Astrocyte (in vitro differentiated cells and primary cell): ENCODE data around the gene RAD17. TPM values are rescaled to one million over a fixed set of nuclear protein-coding genes. Genes with fewer than 3 reads are reported as not detected.
"Not testable (repeated sequence)": the region's sequence is repeated elsewhere in the genome, so short reads cannot be mapped to it uniquely, and the experiment has no call there.

ENCODE experiments used
- DNase-seq: peaks from one replicate; pipeline ENCODE4 v3.0.0-alpha.2; 2010; ENCODE audit warnings: low read depth
- FAIRE-seq: peaks from 2 replicates; lab custom pipeline; 2011; peaks lifted over from hg19 to GRCh38; lab: Jason Lieb, UNC
- H2AFZ ChIP-seq: 2 replicates; pipeline ENCODE4 v1.6.0; 2012; ENCODE audit warnings: low read depth, low read length, inconsistent platforms
- H3K27ac ChIP-seq: 2 replicates; pipeline ENCODE4 v1.5.1; 2011; ENCODE audit warnings: low read depth, low read length, inconsistent platforms
- H3K27me3 ChIP-seq: 2 replicates; pipeline ENCODE4 v1.6.0; 2011; ENCODE audit warnings: low read length, inconsistent platforms; ENCODE audit not compliant: insufficient read depth
- H3K36me3 ChIP-seq: 2 replicates; pipeline ENCODE4 v1.5.1; 2011; ENCODE audit warnings: low read length, inconsistent platforms; ENCODE audit not compliant: insufficient read depth
- H3K4me1 ChIP-seq: 2 replicates; pipeline ENCODE4 v1.5.1; 2011; ENCODE audit warnings: low read length, inconsistent platforms; ENCODE audit not compliant: insufficient read depth
- H3K4me2 ChIP-seq: 2 replicates; pipeline ENCODE4 v1.6.0; 2012; ENCODE audit warnings: low read length, inconsistent platforms
- H3K4me3 ChIP-seq: 2 replicates; pipeline ENCODE4 v1.5.1; 2011; ENCODE audit warnings: low read depth, mild to moderate bottlenecking, low read length, inconsistent platforms; ENCODE audit not compliant: insufficient read depth
- H3K79me2 ChIP-seq: 2 replicates; pipeline ENCODE4 v1.6.0; 2012; ENCODE audit warnings: mild to moderate bottlenecking, low read length, inconsistent platforms; ENCODE audit not compliant: insufficient read depth
- H3K9ac ChIP-seq: 2 replicates; pipeline ENCODE4 v1.6.0; 2012; ENCODE audit warnings: mild to moderate bottlenecking, low read length, inconsistent platforms
- H3K9me3 ChIP-seq: 2 replicates; pipeline ENCODE4 v1.5.1; 2012; ENCODE audit warnings: low read depth, mild to moderate bottlenecking, low read length, inconsistent platforms; ENCODE audit not compliant: insufficient read depth
- H4K20me1 ChIP-seq: 2 replicates; pipeline ENCODE4 v1.6.0; 2012; ENCODE audit warnings: low read length, inconsistent platforms; ENCODE audit not compliant: insufficient read depth
- H3K27ac Mint-ChIP-seq: one replicate; pipeline ENCODE4 v1.8.0; 2021; ENCODE audit warnings: mild to moderate bottlenecking, mixed read lengths; ENCODE audit not compliant: unreplicated experiment
- H3K27me3 Mint-ChIP-seq: one replicate; pipeline ENCODE4 v1.8.0; 2021; ENCODE audit warnings: low read depth, mixed read lengths; ENCODE audit not compliant: unreplicated experiment
- H3K36me3 Mint-ChIP-seq: one replicate; pipeline ENCODE4 v1.8.0; 2021; ENCODE audit warnings: low read depth, mixed read lengths; ENCODE audit not compliant: unreplicated experiment
- H3K4me1 Mint-ChIP-seq: one replicate; pipeline ENCODE4 v1.8.0; 2021; ENCODE audit warnings: low read depth, mixed read lengths; ENCODE audit not compliant: unreplicated experiment
- H3K4me3 Mint-ChIP-seq: one replicate; pipeline ENCODE4 v1.8.0; 2021; ENCODE audit warnings: mild to moderate bottlenecking, moderate library complexity, mixed read lengths; ENCODE audit not compliant: unreplicated experiment
- H3K9me3 Mint-ChIP-seq: one replicate; pipeline ENCODE4 v1.8.0; 2021; ENCODE audit warnings: mild to moderate bottlenecking, mixed read lengths; ENCODE audit not compliant: unreplicated experiment
- CTCF ChIP-seq: IDR thresholded peaks from 2 replicates; pipeline ENCODE4 v1.5.1; 2011; ENCODE audit warnings: low read depth, mild to moderate bottlenecking, inconsistent platforms, low read length, moderate library complexity; ENCODE audit not compliant: insufficient read depth
- EZH2 ChIP-seq: IDR thresholded peaks from 2 replicates; pipeline ENCODE4 v1.6.1; 2012; ENCODE audit warnings: mild to moderate bottlenecking, low read length, inconsistent platforms; ENCODE audit not compliant: insufficient read depth
- total RNA-seq: library from RNA; stranded (reverse); gene quantifications from 2 replicates; pipeline ENCODE4 v1.2.1, GENCODE V29; 2021

Gene RAD17
- total RNA-seq, 1 donor from 2014 or later = 24.1 TPM

- H3K4me3 ChIP-seq = no peak overlapping the region
- FAIRE-seq (no peak), DNase-seq (peak; percentile 10)
- H2AFZ ChIP-seq = no peak overlapping the region
- peak overlapping the region; percentile 9 for H3K4me2 ChIP-seq
- Mint-ChIP-seq H3K36me3 (no peaks in the 10 kb centered on the region), H3K4me1 (no peaks in the 10 kb centered on the region), H3K9me3 (no peaks in the 10 kb centered on the region), H3K27ac (no peak overlapping the region), H3K4me3 (no peak overlapping the region), H3K27me3 (no peaks in the 10 kb centered on the region)
- no peaks in the 10 kb centered on the region for H3K36me3 ChIP-seq
- H3K27me3 ChIP-seq = no peaks in the 10 kb centered on the region
- H4K20me1 ChIP-seq = no peaks in the 10 kb centered on the region
- H3K4me1 ChIP-seq = no peaks in the 10 kb centered on the region
- H3K9ac ChIP-seq = no peak overlapping the region
- H3K9me3 ChIP-seq = no peaks in the 10 kb centered on the region
- TF ChIP-seq EZH2 = no peak
- TF ChIP-seq CTCF = no peak
- H3K79me2 ChIP-seq = no peaks in the 10 kb centered on the region
- no peak overlapping the region for H3K27ac ChIP-seq
These were observed 74.6 kb downstream of the RAD17 start for GRCh38 chr5:69444127-69444754.

GRCh38 chr5:69449511-69449910 lies 79.9 kb downstream of the RAD17 start:
- H3K9me3 ChIP-seq = no peaks in the 10 kb centered on the region
- no peaks in the 10 kb centered on the region for H4K20me1 ChIP-seq
- H3K4me1 ChIP-seq = no peaks in the 10 kb centered on the region
- H3K79me2 ChIP-seq = no peaks in the 10 kb centered on the region
- H3K27ac ChIP-seq = no peak overlapping the region
- H3K4me3 ChIP-seq = no peak overlapping the region
- H3K36me3 Mint-ChIP-seq = no peaks in the 10 kb centered on the region
- no peak overlapping the region for H3K9ac ChIP-seq
- no peak overlapping the region for H3K4me3 Mint-ChIP-seq
- H3K36me3 ChIP-seq = no peaks in the 10 kb centered on the region
- no peak for TF ChIP-seq EZH2
- no peak for TF ChIP-seq CTCF
- H3K27ac Mint-ChIP-seq = no peak overlapping the region
- H3K4me1 Mint-ChIP-seq = no peaks in the 10 kb centered on the region
- no peaks in the 10 kb centered on the region for H3K9me3 Mint-ChIP-seq
- H3K4me2 ChIP-seq = no peak overlapping the region
- FAIRE-seq = no peak
- H2AFZ ChIP-seq = no peak overlapping the region
- H3K27me3 Mint-ChIP-seq = peaks cover 2% of the 10 kb centered on the region
- no peak for DNase-seq
- no peaks in the 10 kb centered on the region for H3K27me3 ChIP-seq

GRCh38 chr5:69450116-69450515 lies 80.5 kb downstream of the RAD17 start:
- Mint-ChIP-seq H3K27ac (no peak overlapping the region), H3K27me3 (peaks cover 2% of the 10 kb centered on the region)
- DNase-seq = peak; percentile 96

GRCh38 chr5:69450527-69450926 lies 80.9 kb downstream of the RAD17 start:
- not testable (repeated sequence) for H3K4me3 Mint-ChIP-seq, H3K4me1 Mint-ChIP-seq, H3K36me3 ChIP-seq, H4K20me1 ChIP-seq, H3K27me3 ChIP-seq, H3K4me3 ChIP-seq, H3K9me3 ChIP-seq, H3K27me3 Mint-ChIP-seq, H3K9ac ChIP-seq, H2AFZ ChIP-seq, H3K79me2 ChIP-seq, FAIRE-seq, H3K4me1 ChIP-seq, H3K9me3 Mint-ChIP-seq, DNase-seq, H3K27ac Mint-ChIP-seq, H3K36me3 Mint-ChIP-seq
- H3K27ac ChIP-seq = peak overlapping the region; percentile 72
- H3K4me2 ChIP-seq = peak overlapping the region; percentile 26

More at GRCh38 chr5:69450116-69450515, 80.5 kb downstream of the RAD17 start:
- H4K20me1 ChIP-seq = no peaks in the 10 kb centered on the region
- H3K9me3 ChIP-seq = no peaks in the 10 kb centered on the region
- FAIRE-seq = peak; percentile 23
- no peaks in the 10 kb centered on the region for H3K36me3 Mint-ChIP-seq
- H3K4me3 ChIP-seq = no peak overlapping the region
- H3K79me2 ChIP-seq = no peaks in the 10 kb centered on the region
- TF ChIP-seq CTCF (no peak), EZH2 (no peak)
- H3K4me3 Mint-ChIP-seq = no peak overlapping the region
- H3K9ac ChIP-seq = no peak overlapping the region
- no peaks in the 10 kb centered on the region for H3K27me3 ChIP-seq
- H3K9me3 Mint-ChIP-seq = no peaks in the 10 kb centered on the region
- H3K27ac ChIP-seq = peak overlapping the region; percentile 72
- H3K4me2 ChIP-seq = peak overlapping the region; percentile 26
- H3K36me3 ChIP-seq = no peaks in the 10 kb centered on the region
- no peak overlapping the region for H2AFZ ChIP-seq
- no peaks in the 10 kb centered on the region for H3K4me1 Mint-ChIP-seq
- no peaks in the 10 kb centered on the region for H3K4me1 ChIP-seq
